ENCODE measurements around the gene CEP131.

GRCh38 chr17:81169870-81170309 lies 52.9 kb downstream of the CEP131 start:
- TF ChIP-seq, protein P1, sequence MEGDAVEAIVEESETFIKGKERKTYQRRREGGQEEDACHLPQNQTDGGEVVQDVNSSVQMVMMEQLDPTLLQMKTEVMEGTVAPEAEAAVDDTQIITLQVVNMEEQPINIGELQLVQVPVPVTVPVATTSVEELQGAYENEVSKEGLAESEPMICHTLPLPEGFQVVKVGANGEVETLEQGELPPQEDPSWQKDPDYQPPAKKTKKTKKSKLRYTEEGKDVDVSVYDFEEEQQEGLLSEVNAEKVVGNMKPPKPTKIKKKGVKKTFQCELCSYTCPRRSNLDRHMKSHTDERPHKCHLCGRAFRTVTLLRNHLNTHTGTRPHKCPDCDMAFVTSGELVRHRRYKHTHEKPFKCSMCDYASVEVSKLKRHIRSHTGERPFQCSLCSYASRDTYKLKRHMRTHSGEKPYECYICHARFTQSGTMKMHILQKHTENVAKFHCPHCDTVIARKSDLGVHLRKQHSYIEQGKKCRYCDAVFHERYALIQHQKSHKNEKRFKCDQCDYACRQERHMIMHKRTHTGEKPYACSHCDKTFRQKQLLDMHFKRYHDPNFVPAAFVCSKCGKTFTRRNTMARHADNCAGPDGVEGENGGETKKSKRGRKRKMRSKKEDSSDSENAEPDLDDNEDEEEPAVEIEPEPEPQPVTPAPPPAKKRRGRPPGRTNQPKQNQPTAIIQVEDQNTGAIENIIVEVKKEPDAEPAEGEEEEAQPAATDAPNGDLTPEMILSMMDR (IDR thresholded peaks at IDR 0.05), result no peak
- TF ChIP-seq E2F6 (IDR thresholded peaks at IDR 0.05; ENCODE audit: borderline replicate concordance, low read depth), result no peak
- TF ChIP-seq BHLHE40 (IDR thresholded peaks at IDR 0.05; ENCODE audit: low read depth, low read length), result no peak; the same call in 1 of the 2 replicates
- TF ChIP-seq POLR2A (IDR thresholded peaks at IDR 0.05; ENCODE audit: low read length), result no peak
- no peak for TF ChIP-seq PBX3 (IDR thresholded peaks at IDR 0.05)
- TF ChIP-seq HOXB13 (CRISPR knock-in tag; IDR thresholded peaks at IDR 0.05; ENCODE audit: low read depth), result no peak
- TF ChIP-seq, protein P2, sequence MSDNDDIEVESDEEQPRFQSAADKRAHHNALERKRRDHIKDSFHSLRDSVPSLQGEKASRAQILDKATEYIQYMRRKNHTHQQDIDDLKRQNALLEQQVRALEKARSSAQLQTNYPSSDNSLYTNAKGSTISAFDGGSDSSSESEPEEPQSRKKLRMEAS (IDR thresholded peaks at IDR 0.05), result no peak
- no peak for TF ChIP-seq EP300 (IDR thresholded peaks at IDR 0.05)
- no peak for TF ChIP-seq MAZ (IDR thresholded peaks at IDR 0.05; ENCODE audit: borderline replicate concordance, low read depth, low read length)
- no peak for TF ChIP-seq RAD21 (conservative IDR thresholded peaks at IDR 0.05 in 1 of 2, IDR thresholded peaks at IDR 0.05 in 1 of 2)

Measured in A549 (cell line).